Activated CD4-positive, alpha-beta T cell treated with anti-CD3 and anti-CD28 coated beads, Interleukin-2, amount 50 U/mL, for 48 hours (primary cell): ENCODE measurements around the gene GLT1D1.

ENCODE experiments used
- DNase-seq, 2 experiments: peaks; one replicate each; pipeline ENCODE4 v3.0.0-alpha.2; 2020

Gene GLT1D1

DNA sequence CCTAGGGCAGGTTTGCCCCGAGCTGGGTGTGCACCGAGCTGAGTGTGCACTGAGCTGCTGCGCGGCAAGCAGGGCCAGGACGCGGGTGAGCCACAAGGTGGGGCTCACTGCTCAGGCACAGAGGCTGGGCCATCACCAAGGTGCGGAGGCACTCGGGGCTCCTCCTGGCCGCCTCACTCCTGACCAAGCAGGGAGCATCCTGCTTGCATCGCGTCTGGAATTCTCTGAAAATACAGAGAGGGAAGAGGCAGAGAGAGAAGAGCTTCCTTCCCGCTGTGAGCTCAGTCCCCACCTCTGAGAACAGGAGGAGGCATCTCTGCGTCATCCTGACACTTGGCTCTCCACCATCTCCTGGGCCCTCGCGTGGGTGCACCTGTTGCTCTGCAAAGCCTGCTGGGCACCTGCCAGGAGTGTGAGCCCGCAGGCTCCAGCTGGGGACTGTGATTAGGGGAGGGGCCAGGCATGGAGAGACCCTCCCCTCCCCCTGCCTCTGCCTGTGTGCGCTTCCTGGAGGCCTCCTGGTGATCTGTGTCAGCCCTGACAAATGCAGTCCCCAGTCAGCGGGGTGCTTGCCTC lies 116.3 kb downstream of the GLT1D1 start:
- DNase-seq: peak; percentile 8 to 10

DNA sequence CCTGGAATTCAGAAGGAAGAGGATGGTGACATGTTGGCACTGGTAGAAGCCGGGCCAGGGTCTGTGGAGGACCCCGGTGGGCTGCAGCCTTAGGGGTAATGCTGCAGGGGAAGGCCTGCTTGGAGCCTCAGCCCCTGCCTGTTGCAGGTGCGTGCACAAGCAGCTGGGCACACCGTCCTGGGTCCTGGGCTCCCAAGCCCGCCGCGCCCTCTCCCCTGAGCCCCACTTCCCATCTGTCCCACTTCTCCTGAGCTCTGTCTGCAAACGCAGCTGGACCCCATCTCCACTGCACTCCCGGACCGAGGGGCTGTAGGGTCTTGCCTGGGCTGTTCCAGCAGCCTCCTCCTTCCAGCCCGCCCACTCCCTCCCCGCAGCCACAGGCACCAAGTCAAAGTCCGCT lies 116.8 kb downstream of the GLT1D1 start:
- no peak for DNase-seq

DNA sequence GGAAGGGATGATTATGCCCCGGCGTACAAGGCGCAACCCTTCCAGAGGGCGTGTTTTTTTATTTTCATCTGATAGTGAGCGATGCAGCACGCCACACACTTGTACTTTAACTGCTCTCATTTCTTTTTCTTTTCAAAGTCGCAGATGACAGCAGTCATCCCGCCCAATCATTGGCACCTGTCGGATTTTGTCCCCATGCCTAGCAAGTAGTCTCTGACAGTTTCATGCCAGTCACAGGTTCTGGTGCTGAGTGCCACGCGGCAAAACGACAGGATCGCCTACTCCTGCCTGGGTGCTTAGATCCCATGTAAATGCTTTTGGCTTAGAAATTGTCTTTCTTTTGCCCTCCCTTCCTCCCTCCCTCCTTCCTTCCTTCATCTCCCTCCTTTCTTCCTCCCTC lies 117.7 kb downstream of the GLT1D1 start:
- no peak for DNase-seq

DNA sequence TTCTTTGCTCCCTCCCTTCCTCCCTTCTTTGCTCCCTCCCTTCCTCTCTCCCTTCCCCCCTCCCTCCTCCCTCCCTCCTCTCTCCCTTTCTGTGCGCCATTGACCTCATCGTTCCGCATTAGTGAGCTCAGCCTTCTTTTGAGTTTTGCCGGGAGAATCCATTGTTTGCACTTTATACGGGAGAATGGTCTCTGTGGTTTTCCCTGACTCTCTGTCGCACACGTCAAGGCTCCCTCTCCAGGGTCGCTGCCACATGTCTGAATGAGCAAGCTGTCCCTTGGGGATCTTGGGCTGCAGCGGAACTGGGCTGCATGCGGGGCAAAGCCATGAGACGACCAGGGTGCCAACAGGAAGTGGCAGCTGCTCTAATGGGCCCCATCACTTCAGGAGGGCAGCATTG lies 118.5 kb downstream of the GLT1D1 start:
- no peak for DNase-seq

DNA sequence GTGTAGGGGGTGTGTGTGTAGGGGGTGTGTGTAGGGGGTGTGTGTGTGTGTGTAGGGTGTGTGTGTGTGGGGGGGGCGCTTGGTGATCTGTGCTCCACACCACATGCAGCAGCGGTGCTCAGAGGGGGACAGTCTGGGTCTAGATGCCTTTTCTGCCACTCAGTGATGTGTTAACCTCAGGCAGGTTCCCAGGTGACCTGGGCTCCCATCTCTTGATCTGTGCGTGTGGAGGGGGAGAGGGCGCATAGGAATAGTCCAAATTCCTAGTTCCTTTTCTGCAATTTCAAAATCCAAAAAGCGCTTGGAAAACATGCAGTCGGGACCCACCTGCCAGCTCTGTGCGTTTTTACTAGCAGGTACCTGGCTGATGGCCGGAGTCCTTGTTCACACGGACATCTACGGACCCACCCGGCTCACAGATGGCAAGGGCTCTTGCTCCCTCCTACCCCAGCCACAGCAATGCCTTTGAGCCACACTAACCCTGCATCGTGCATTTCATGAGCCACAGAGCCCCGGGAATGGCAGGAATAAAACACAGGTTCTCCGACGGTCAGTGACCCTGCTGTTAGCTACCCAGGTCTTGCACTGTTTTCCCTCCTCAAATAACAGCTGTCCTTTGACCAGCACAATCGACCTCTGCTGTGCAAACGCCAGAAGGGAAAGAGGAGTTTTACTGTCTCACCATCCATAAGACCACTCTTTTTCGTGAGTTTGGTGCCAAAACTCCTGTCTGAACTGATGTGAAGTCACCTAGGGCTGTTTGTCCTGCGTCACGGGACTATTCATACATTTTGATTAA lies 120.8 kb downstream of the GLT1D1 start:
- DNase-seq: no peak

DNA sequence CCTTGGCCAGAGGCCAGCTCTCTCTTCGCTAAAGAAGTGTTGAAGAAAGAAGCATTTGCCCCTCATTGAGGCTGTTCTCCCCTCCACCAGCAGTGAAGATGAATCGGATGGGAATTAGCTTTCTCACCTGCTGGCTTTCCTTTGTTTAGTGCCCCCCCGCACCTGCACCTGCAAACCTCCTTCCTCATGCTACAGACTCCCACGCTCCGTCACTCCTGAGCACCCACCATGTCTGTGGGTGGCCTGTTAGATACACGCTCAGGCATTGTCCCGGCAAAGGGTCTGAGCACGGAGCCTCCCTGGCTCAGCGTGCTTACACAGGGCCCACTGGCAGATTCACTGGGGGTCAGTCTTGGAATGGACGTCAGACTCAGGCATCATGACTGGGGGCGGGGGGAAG lies 121.6 kb downstream of the GLT1D1 start:
- DNase-seq: no peak

DNA sequence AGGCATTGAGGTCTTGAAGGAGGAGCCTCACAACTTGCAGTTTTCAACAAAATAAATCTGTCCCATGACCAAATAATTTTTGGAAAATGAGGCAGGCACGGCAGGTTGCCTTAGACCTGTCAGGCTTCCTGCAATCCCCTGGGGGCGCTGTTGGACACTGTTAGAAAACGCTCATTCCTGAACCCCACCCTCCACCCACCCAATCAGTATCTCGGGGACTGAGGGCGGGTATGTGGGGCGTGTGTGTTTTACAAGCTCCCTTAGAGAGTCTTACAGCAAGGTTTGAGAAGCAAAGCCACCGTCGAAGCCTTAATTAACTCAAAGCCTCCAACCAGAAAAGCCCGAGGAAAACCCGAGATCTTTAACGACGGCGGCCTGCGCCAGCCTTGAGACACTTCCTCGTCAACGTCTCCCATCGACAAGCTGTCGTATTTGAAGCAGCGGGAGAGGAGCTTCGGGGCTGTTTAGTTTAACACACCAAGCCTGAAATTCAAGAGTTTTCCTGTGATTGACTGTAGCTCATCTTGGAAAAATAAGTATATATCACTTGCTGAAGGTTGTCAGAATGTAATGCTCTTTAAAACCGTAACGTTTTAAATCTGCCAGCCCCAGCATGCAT lies 123.0 kb downstream of the GLT1D1 start:
- peak; percentile 2 to 27 for DNase-seq

DNA sequence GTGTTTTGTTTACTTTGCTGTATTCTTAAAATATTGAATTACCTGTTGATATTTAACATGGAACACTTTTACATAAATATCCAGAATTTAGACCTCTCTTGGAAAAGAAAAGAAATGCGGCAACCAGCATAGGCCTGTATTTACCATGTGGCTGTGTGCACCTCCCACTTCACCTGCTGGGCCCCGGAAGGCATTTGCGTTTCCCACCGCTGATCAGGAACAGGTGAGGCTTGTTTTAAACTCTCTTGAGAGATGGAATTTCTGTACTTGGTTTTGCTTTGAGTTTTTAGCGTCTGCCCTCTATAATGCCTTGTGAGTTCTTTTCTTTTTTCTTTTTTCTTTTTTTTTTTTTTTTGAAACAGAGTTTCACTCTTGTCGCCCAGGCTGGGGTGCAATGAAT lies 124.2 kb downstream of the GLT1D1 start:
- DNase-seq: no peak

DNA sequence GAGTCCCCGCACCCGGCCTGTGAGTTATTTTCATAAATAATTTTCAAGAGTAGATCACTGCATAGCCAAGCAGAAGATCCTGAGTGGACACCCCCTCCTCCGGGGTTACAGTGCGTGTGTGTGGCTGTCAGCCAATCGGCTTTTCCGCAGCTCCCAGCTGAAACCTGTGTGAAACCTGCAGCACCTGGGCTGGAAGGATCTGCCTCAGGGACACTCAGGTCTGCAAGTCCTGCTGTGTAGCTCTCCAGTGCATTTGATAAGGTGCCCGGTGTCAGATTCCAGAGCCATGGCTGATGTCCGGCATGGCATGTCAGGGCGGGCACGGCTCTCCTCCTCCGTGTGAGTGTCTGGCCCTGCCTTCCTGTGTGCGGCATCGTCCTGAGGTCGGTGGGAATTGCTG lies 124.8 kb downstream of the GLT1D1 start:
- DNase-seq: no peak

DNA sequence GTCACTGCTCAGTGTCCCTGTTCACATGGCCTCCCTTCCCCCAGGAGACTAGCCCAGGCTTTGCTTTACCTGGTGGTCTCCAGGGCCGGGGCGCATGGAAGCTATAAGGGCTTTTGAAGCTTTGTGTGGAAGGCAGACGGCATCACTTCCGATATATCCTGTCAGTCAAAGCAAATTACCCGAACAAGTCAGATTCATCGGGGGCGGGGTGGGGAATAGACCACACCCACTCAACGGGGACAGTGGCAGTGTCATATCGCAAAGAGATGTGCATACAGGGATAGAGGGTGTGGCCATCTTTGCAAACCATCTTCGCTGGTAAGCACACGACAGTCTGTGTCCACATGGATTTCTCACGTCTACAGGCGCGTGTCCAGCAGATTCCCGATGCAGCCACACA lies 127.3 kb downstream of the GLT1D1 start:
- DNase-seq: no peak

DNA sequence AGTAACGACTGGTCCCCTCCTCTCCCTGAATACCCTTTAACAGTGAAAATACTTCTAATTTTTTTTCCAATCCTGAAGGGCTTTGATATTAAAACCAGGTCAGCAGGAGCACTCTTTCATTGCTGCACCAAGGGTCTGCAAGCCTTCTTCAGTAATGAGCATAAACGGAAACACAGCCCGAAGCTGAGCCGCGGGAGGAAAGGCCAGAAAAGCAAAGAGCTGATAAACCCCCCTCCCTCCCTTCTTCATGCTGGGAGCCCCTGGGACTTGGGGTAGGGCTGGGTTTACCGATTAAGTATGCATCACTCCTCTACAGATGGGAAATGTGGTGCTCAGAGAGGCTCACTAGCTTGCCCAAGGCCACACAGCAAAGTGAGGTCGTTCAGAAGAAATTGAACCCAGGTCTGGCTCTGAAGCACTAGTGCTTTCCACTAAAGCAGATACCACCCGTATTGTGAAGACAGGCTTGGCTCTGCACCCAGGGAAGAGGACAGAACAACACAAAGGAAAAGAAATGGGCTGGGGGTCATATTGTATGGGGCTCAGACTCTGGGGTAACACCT lies 128.8 kb downstream of the GLT1D1 start:
- no peak for DNase-seq

DNA sequence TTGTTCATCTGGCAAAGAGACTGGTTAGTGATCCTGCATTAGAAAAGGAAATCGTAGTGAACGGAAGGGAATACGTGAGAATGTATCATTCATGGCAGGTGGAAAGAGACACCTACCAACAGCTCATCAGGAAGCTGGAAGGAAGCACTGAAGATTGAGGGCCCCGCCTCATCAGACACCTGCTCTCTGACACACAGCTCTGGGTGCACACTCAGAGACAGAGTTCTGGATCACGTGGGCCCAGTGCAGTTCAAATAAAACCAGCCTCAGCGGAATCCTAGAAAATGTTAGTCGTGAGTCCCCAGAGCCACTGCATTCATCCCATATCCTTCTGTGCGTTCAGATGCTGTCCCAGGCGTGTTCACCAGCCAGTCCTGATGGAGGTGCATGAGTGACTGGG lies 129.7 kb downstream of the GLT1D1 start:
- no peak for DNase-seq

DNA sequence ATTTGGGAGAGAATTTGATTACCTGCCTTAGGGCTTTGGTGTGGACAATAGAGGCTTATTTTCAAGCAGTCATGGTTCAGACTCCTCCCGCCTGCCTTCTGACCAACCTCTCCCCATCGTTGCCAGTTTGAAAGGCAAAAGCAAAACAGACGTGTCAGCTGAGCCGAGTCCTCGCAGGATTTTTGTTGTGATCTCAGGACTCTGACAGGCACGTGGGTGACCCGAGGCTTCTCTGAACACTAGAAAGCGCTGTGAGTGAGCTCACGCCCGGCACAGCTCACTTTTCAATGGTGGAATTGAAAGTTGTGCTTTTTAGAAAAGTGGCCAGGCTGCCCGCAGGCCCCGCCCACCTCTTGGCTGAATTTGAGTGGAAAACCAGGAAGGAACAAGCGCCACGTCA lies 130.1 kb downstream of the GLT1D1 start:
- no peak for DNase-seq

DNA sequence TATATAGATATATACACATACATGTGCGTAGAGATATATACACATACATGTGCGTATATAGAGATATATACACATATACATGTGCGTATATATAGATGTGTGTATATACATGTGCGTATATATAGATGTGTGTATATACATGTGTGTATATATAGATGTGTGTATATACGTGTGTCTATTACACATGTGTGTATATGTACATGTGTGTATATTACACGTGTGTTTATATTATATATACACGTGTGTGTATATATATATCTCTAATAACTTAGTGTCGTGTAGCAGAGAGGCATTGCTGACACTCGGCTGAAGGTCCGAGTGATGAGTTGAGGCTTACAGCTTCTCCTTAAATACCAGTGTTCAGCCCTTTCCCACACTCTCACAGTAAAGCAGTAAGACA lies 133.7 kb downstream of the GLT1D1 start:
- no peak for DNase-seq

DNA sequence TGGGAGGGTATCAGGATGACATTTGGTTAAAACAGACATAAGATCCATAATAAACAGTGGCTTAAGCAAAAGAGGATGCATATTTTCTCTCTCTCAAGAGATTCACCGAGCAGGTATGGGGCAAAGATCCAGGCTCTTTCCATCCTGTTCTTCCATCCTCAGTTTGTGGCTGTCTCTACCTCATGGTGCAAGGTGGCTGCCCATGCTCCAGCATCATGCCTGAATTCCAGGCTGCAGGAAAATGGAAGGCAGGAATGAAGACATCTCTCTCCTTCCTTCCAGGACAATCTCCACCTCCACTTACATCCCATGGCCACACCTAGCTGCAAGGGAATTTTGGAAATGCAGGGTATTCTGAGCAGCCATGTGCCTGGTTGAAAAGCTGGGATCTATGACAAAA lies 136.0 kb downstream of the GLT1D1 start:
- DNase-seq: no peak

DNA sequence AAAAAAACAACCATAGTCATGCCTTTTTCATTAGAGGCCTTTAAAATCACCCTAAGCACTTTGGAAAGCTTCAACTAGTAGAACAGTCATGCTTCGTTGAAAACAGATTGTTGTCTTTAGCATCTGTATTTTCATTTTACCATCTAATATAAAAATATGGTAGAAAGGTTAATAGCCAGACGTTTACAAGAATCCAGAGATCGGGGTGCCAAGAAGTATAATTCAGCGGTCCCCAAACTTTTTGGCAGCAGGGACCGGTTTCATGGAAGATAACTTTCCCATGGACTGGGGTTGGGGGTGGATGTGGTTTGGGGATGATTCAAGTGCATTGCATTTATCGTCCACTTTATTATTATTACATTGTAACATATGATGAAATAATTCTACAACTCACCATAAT lies 138.4 kb downstream of the GLT1D1 start:
- no peak for DNase-seq

DNA sequence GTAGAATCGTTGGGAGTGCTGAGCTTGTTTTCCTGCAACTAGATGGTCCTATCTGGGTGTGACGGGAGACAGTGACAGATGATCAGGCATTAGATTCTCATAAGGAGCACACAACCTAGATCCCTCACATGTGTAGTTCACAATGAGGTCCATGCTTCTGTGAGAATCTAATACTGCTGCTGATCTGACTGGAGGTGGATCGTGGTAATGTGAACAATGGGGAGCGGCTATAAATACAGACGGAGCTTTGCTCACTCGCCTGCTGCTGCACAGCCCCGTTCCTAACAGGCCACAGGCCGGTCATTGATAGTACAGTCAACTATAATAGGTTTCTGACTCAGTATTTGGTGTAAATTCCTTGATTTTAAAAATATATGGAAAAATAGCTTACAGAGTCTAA lies 138.8 kb downstream of the GLT1D1 start:
- no peak for DNase-seq

DNA sequence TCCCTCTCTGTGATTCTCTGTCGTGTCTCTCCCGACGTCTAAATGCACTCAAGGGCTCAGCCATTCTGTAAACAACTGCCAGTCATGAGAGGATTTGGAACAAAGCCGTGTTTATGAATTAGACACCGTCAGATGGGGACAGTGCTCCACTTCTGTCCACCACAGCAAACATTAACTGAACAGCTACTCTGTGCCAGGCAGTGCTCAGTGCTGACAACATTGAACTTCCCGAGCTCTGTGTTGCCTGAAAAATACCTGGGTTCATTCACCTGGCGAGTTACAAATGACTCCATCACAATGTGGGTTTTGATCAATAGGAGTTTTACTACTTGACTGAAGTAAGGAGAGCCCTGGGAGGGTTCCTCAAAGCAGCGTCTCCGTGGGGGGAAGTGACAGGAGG lies 139.3 kb downstream of the GLT1D1 start:
- no peak for DNase-seq

DNA sequence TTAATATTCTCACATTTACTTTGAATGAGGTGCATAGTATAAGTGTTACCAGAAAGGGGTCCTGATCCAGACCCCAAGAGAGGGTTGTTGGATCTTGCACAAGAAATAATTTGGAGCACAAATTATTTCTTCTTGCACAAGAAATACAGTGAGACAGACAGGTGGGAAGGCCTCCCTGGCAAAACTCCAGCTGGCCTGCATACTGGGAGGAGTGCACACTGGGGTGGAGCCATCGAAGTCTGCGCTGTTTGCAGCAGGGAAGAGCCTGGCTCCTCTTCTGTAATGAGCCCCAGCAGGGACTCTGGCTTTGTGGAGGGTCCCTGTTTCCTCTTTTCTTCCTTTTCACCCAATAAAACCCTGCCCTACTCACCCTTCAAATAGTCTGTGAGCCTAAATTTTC lies 141.6 kb downstream of the GLT1D1 start:
- DNase-seq: no peak

DNA sequence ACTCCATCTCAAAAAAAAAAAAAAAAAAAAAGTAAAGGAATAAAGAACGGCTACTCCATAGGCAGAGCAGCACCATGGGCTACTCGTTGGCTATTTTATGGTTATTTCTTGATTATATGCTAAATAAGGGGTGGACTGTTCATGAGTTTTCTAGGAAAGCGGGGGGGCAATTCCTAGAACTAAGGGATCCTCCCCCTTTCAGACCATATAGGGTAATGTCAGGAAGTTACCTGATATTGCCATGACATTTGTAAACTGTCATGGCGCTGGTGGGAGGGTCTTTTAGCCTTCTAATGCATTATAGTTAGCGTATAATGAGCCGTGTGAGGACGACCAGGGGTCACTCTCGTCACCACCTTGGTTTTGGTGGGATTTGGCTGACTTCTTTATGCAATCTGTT lies 142.3 kb downstream of the GLT1D1 start:
- DNase-seq: no peak

DNA sequence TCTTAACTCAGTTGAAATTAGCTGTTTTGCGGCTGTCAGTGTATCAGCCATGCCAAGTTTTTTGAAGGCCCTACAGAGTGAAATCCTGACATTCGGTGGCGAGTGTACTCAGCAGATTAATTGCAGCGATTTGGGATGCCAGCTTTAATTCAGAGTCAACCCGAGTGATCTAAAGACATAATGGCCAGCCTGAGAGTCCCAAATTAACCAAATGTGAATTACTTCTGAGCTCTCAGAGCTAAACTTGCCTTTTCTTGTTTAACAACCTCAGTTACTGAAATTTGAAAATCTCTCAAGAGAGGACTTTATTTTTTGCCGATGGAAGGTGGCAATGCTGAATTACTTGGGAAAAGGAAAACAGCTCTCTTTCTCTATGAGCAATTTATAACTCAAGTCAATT lies 148.5 kb downstream of the GLT1D1 start:
- no peak for DNase-seq

DNA sequence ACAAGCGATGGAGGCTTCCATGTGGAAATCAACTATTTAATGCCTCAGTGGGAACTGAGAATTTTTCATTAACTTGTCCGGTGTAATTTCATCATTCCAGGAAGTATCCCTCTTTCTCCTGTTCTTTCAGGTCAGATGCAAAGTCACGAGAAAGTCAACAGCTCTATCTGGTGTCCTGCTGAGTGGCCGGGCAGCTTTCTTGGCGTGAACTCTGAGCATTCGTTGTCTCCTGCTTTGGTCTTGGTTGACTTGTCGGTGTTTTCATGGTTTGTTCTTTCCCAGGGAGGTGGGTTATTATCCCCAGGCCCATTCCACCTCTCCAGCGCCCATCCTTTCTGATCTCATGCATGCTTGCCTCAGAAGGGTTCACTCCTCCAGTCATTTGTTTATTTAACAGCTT lies 149.1 kb downstream of the GLT1D1 start:
- DNase-seq: no peak

DNA sequence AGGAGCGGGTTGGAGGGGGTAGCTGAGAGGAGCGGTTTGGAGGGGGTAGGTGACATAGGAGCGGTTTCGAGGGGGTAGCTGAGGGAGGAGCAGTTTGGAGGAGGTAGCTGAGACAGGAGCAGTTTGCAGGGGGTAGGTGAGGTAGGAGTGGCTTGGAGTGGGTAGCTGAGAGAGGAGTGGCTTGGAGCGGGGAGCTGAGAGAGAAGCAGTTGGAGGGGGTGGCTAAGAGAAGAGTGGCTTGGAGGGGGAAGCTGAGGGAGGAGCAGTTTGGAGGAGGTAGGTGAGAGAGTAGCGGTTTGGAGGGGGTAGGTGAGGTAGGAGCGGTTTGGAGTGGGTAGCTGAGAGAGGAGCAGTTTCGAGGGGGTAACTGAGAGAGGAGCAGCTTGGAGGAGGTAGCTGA lies 152.1 kb downstream of the GLT1D1 start:
- no peak for DNase-seq

DNA sequence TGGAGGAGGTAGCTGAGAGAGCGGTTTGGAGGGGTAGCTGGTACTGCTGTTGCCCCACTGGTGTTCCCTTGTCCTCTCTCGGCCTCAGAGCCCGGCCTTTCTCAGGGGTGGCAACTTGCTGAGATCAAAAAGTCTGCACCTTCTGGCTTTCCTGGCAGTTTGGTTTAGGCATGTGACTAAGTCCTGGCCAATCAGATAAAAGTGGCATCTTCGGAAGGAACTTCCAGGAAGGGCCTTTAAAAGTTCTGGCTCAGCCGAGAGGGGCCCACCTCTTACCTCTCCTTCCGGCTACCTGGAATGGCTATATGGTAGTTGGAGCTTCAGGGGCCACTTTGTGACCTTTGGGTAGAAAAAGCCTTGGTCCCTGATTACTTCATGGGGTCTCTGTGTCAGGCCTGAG lies 152.6 kb downstream of the GLT1D1 start:
- DNase-seq: no peak
